HG03469 (cell line): ENCODE data around the gene SLC23A3.

ENCODE experiments used
- ATAC-seq: cut with Tn5 transposase; IDR thresholded peaks from one replicate; pipeline ENCODE4 v1.9.1; 2021; ENCODE audit warnings: mild to moderate bottlenecking, moderate library complexity, moderate number of reproducible peaks; ENCODE audit not compliant: unreplicated experiment

Gene SLC23A3

DNA sequence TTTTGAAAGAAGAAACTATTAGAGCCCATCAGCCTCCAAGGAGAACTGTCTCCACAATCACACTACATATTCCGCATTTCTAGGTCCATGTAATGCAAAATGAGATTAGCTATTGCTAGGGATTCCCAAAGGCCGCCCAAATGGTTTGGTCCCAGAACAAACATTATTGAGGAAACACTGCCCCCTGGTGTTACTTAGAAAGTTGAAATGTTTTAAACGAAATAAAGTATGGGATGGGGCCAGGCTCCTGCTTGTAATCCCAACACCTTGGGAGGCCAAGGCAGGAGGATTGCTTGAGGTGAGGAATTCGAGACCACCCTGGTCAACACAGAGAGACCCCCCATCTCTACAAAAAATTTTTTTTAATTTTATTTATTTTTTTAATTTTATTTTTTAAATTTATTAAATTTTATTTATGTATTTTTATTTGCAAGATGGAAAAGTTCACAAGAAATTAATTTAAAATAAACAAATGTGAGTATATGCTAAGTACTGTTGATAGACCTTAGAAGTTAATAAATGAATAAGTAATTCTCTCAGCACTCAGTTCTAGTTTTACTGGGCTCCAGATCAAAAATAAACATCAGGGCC, 14.7 kb downstream of the SLC23A3 start:
- no peak for ATAC-seq

DNA sequence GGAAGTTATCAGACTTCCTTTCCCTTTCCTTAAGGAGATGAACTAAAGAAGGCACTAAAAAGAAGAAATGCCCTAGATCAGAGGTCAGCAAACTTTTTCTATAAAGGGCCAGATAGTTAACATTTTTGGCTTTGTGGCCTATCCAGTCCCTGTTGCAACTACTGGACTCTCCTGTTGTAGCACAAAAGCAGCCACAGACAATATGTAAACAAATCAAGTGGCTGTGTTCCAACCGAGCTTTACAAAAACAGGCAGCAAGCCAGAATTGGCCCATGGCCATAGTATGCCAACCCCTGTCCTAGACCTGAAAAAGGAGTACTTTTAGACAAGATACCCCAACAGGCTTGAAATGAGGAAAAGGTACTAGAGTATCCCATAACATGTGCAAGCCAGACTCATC, 20.2 kb downstream of the SLC23A3 start:
- no peak for ATAC-seq

DNA sequence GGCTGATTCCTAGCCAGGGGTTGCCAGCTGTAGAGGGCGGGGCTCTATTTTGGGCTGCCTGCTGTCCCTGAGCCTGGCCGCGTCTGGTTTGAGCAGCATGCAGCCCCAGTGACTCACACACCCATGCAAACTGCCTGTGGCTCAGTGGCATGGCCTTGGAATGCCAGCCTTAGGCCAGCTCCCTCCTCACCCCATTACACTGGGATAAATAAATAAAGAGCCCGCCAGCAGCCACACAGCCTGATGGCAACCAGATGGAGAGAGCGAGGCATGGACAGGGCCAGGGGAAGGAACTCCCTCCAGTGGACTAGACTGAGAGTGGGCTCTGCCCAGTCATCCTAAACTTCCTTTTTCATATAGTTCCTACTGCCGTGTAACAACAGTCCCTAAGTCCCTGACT, 27.5 kb downstream of the SLC23A3 start:
- no peak for ATAC-seq

DNA sequence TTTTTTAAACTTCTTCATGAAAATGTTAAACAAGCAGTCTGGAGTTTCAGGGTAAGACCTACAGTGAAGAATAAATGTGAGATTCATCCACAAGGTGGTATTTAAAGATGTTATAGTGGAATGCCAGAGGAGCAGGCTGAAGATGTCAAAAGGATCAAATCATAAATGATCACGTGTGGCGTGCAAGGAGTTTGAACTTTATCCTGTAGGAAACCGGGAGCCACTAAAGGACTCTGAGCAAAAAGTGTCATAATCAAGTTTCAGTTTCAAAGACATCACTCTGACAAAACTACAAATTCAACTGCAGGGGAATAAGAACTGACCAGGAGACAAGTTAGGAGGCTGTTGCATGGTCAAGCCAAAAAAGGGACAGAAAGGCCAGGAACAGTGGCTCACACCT, 29.1 kb downstream of the SLC23A3 start:
- no peak for ATAC-seq

DNA sequence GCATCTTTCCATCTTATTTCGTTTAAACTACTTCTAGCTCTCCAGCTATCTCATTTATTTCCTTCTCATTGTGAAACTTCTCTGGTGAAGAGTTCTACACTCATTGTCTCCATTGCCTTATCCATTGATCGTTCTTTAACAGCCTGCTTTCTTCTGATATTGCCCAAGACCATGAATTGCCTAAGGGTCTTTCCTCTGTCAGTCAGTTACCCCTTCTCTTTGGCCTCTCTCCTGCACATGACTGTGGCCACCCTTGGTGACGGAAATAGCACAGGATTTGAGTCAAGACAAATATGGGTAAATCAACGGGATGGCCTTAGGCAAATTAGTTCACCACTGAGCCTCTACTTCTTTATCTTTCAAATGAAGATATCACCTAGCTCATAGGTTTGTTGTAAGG, 35.9 kb downstream of the SLC23A3 start:
- no peak for ATAC-seq

DNA sequence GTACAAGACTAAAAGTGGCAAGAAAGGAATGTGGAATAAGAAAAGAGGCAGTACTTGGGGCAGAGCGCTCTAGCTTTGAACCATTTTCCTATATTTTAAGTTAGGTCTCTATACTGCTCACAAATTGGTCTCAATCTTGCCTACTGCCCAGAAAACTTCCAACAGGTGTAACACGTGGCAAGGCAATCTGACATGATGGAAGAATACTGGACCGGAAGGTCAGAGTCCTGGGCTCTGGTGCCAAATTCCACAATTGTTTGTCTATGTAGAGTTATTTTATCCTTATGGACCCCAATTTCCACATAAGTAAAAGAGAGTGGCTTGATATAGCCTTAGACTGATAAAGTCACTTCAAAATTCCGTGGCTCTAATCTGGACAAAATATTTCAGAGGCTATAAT, 38.1 kb downstream of the SLC23A3 start:
- ATAC-seq, result no peak

DNA sequence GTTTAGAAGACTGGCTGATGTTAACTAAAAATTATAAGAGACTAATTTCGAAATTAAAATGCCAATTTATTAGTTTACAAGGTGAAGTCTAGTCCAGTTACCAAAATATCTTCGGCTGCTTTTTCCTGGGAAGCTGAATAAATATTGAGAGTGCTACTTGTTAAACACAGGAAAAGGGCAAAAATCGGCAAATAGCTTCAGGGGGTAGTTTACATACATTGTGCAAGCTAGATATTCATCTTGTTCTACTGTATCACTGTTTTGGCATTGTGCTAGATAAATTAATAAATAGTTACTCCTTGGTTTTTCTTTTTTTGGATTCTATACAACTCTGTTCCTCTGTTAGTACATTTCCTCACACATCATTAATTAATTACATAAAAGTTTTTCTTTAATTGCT, 38.5 kb downstream of the SLC23A3 start:
- no peak for ATAC-seq

DNA sequence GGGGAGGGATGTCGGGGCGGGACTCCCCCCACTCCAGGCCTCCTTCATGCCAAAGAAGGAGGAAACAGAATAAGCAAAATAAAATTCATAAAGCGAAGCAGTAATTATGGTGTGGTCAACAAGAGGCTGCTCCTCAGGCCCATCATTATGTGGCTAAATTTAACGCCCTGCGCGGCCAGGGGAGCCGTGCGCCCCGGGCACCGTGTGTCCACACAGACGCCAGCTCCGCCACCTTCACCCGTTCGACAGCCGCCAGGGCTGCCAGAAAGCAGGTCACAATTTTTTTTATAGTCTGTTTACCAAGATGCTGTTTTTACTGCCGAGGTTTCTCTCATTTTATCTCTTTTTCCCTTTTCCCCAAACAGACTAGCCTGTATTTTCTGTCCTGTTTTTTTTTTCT, 40.2 kb downstream of the SLC23A3 start:
- ATAC-seq, result no peak

DNA sequence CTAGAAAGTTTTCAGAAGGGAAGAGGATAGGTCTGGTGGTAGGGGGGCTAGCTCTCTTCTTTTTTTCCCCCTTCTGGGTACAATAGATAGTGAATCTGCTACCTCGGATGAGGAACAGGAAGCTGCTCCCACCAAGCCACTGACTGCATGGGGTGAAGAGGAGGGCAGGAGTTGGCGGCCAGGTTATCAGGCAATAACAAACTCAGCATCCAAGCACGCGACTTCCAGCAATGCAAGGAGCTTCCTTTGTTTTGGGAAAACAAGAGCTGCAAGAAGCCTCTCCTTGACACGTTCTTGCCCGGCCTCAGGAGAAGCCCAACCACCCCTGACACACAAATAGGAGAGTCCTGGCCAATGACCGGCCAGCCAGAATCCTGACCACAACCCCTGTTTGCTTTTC, 41.4 kb downstream of the SLC23A3 start:
- ATAC-seq, result no peak

DNA sequence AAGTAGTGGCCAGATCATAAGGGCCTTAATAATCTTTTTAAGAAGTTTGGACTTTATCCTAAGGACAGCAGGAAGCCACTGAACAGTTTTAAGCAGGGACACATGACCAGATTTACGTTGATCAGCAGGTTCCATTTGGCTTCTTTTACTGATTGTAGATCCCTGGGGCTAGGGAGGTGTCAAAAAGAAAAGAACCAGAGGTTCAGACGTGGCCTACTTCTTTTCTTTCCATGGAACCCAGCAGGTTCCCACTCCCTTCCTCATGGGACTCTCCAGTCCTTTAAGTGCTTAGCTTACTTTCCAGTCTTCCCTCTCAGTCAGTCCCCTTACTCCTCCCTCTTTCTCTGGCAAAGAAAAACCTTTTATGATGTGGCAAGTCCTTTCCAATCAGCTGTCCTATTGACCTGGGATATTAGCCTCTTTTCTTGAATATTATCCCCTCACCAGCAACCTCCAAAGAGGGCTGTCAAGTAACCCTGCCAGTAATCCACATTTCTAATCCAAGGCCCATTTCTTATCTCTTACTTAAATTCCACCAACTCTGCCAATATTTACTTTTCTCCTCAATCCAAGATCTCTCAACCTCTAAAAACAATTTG, 42.7 kb downstream of the SLC23A3 start:
- no peak for ATAC-seq

DNA sequence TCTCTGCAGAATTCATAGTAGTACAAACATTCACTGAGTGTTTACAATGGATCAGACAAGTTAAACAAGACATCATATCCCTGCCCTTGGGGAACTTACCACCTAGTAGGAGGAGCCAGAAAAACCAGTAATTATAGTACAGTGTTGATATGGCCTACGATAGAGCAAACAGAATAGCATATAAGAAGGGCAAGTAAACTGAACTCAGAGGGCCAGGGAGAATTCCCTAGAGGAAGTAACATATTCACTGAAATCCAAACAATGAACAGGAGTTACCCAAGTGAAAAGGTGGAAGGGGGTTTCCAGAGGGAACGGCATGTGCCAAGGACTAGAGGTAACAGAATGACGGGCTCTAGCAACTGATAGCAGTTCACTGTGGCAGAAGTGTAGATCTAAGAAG, 43.3 kb downstream of the SLC23A3 start:
- no peak for ATAC-seq

DNA sequence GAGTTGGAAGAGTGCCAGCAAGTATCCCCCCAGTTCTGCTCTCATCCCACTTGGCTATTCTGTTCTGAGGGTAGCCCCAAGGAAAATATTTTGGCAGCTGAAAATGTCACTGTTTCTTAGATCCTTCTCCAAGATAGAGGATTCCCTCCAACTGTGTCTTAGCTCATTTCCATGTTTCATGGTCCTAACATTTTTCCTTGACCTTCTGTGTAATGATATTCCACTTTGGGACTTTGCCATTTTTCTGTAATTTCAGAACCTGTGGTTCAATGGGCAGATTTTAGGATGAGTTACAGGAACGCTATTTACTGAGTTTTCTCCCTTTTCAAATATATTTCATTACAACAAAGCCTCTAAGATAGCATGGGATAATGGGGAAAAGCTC, 44.0 kb downstream of the SLC23A3 start:
- ATAC-seq, result no peak

DNA sequence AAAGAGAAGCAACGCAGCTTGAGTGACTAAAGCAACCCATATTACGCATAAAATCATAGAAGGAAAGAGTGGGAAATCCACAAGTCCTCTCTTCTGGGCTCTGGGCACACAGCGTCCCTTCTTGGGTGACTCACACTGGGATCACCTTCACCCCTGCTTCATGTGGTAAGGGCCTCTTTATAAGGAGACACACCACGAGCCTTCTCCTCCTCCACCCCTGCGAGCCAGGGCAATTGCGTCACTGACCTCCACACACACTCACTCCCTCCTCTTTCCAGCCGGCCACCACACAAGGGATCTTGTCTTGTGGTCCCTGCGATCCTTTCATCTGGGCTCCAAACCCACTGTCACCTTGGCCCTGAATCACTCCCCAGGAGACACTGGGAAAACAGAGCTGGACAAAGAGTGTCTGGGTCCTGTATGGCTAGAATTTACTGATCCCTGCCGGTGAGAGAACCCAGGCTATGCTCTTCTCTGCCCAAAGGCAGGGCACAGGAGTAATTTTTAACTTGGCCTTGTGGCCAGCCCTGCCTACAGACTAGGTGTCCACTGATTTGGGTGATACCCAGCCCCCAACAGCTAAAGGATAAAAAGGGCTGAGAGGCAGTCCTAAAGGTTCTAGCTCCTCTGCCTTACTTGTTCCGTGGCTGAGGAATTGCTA, 44.5 kb downstream of the SLC23A3 start:
- no peak for ATAC-seq

DNA sequence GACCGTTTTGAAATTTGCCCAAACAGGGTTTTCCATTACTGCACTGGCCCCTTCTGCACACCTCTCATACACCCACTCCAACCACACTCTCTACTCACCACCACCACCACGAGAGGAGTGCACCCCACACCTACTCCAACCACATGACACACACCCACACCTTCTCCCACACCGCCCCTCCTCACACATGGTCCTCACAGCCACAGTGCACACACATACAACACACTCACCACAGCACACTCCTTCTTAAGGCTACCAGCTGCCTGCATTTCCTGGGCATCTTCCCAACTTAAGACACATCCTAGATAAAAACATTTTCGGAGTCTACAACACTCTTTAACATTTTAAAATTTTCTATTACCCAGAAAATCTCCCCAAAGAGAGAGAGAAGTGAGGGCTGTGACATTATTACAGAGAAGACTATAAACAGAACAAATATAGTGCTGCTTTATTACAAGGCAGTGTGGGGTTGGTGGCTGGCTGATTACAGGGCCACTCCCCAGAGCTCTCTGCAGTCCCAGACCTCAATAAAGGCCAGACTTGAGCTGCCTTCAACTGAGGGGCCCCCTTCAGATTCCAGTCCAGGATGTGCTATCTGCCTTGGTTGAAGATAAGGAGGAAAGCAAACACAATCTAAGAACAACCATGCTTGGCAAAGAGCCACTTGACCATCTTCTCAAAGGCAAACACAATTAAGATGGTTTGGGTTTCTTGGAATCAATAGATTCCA, 45.3 kb downstream of the SLC23A3 start:
- ATAC-seq, result no peak

DNA sequence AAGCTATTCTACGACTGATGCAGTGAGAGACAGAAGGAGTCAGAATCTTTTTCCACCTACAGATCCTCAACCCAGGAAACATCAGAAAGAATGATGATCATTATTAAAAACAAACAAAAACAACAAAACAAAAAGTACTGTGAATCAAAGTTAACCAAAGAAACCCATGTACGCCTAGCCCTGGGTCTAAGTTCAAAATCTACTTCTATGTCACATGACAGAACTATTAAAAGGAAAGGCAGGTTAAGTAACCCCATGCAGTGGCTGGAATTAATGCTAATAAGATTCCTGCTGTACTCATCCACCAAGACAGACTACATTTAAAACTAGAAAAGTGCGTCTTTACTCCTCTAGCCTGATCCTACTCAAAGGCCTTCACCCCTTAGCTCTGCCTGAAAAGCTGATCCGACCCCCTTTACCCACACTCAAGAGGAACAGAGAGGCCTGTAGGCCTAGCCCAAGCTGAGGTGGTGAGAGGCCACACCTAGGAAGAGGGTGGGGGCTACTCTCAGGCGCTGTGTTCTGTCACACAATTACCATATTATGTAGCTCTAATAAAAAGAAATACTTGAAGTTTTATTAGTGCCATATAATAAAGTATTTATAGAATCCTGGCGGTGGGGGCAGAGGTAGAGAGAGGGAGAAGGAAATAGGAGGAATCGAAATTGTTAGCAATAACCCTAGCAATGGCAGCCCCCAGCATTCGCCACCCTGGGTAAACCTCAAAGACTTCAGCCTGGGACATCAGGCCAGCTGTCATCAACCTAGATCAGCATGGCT, 46.3 kb downstream of the SLC23A3 start:
- no peak for ATAC-seq

DNA sequence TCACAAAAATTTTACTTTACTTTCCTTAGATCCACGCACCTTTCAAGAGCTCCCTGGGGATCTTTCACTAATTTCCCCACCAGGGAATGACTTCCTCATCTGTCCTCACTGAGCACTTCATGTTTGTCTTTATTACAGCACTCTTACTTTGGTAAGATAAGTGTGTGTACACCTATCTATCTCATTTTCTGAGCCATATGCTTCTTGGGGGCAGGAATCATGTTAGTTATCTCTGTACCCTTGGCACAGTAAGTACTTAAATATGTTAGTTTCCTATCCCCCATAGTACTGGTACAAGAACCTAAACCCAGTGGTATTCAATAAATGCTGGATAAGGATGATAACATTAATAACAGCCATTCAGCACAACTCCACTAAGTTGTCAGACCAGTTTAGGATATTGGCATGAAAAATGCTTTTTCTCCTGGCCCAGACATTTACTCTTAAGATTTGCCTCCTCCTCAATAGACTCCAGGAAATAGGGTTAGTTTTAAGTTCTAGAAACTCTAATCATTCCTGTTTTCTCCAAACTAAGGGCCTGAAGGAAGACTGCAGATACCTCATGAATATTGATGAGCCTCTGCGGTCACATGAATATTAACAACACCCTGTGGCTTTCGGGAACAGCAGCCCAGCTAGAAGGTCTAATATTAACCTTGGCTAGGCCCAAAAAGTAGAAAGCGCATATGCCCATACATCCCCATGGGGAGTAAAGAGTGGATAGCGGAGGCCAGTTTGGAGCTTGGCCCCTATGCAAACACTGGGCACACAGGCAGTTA, 47.4 kb downstream of the SLC23A3 start:
- ATAC-seq, result no peak

DNA sequence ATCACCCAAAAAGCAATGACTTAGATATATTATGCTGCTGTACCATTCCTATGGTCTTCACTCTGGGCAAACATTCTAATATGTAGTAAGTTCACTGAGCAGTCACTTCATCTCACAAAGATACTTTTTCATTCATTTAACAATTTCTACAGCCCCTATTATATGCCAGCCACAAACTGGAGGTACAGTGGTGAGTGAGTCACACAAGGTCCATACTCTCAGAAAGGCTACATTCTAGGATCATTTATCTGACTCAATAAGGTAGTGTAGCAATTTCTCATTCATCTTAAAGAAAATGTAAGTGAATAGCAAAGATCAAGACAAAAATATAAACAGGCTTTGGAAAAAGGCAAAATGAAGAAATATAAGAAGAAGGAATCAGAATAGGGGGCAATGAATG, 49.7 kb downstream of the SLC23A3 start:
- no peak for ATAC-seq

DNA sequence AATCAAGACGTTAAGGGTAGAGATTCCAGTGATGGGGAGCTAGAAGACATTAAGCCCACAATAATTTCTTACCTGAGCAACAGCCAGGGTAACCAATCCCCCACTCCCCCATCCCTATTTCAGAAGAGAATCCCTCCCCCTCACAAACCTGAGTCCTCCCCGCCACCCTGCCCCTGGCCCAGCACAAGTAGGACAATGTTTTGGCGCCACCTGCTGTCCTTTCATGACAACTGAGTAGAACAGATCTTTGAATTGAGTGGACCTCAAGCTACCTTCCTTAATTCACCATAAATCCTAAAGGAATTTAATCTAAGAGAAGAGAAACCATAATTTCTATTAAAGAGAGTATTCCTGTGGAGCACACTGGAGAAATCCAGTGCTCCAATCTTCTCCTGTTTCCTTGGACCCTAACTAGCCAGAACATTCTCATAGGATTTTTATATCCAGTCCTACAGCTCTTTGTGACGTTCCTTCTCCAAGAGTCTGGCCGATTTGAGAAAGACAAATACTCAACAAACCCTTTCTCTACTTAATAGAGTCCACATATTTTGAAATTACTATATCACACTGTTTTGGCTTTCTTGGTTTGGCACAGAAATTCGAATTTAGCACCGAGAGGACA, 50.3 kb downstream of the SLC23A3 start:
- ATAC-seq, result no peak

DNA sequence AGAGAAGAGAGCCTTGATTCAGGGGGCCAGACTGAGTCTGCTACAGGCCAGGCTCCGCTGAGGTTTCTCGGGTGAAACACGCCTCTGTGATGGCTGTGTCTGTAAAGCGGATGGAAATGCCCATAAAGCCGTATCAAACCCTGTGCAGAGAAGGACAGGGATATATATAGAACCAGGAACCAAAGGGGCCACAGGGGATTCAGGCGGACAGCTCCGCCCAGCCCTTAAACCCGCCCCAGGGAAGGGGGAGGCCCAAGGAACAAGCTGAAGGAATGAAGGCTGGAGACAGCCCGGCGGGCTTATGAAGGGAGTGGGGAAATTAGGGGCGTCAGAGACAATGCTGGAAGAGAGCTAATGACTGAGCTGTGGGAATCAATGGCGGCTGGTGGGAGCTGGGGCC, 51.3 kb downstream of the SLC23A3 start:
- no peak for ATAC-seq
